Measurements from ENCODE around the gene ZNF12. TPM values are rescaled to one million over a fixed set of nuclear protein-coding genes. Genes with fewer than 3 reads are reported as not detected.
A peak's percentile ranks its signal among the peaks of the same experiment; 100 is the strongest.

ZNF12 gene
- total RNA-seq, 1 donor from 2014 or later: 30.8 TPM

DNA sequence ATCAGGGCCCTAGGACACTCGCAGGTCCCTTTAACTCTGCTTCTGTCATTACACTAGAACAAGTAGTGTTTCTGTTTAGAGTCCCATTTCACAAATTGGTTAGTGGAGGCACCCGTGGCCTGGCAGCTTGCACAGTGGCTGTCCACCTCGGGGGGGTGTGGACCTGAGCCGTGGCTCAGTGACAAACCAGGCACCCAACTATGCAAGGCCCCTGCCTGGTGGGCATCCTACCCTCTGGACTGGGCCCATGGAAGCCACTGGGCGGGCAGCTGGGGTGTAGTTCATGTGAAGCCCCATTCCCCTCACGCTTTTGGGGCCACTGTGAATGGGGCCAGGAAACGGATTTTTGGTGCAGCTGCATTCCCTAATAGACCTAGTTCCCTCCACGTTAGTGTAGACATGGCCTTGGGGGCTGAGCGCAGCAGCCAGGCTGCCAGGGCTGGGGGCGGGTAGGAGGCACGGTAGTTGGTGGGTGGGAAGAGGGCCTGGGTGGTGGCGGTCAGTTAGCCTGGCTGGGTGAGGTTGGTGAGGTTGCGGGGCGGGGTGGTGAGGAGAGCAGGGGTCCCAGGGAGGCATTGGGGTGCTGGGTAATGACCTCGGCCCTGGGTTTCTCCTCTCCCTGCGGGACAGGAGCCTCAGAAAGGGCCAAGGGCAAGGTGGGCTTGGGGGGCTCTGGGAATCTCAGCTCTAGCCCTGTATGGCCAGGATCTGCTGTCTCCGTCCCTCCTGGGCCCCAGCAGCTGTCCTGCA lies 50.9 kb downstream of the ZNF12 start:
- no peak for DNase-seq (ENCODE audit: low spot score)
- H3K9me3 Mint-ChIP-seq (ENCODE audit: unreplicated experiment): no peaks in the 10 kb centered on the region
- H3K4me1 Mint-ChIP-seq (ENCODE audit: unreplicated experiment): peaks cover 8% of the 10 kb centered on the region
- TF ChIP-seq, protein P1, sequence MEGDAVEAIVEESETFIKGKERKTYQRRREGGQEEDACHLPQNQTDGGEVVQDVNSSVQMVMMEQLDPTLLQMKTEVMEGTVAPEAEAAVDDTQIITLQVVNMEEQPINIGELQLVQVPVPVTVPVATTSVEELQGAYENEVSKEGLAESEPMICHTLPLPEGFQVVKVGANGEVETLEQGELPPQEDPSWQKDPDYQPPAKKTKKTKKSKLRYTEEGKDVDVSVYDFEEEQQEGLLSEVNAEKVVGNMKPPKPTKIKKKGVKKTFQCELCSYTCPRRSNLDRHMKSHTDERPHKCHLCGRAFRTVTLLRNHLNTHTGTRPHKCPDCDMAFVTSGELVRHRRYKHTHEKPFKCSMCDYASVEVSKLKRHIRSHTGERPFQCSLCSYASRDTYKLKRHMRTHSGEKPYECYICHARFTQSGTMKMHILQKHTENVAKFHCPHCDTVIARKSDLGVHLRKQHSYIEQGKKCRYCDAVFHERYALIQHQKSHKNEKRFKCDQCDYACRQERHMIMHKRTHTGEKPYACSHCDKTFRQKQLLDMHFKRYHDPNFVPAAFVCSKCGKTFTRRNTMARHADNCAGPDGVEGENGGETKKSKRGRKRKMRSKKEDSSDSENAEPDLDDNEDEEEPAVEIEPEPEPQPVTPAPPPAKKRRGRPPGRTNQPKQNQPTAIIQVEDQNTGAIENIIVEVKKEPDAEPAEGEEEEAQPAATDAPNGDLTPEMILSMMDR (IDR thresholded peaks at IDR 0.05; ENCODE audit: unreplicated experiment): no peak
- H3K36me3 Mint-ChIP-seq (ENCODE audit: low read depth, unreplicated experiment): peaks cover 16% of the 10 kb centered on the region
- H3K4me3 Mint-ChIP-seq (ENCODE audit: unreplicated experiment): peak overlapping the region; percentile 66
- peaks cover 9% of the 10 kb centered on the region for H3K27me3 Mint-ChIP-seq (ENCODE audit: unreplicated experiment)
- no peak overlapping the region for H3K27ac Mint-ChIP-seq (ENCODE audit: unreplicated experiment)

DNA sequence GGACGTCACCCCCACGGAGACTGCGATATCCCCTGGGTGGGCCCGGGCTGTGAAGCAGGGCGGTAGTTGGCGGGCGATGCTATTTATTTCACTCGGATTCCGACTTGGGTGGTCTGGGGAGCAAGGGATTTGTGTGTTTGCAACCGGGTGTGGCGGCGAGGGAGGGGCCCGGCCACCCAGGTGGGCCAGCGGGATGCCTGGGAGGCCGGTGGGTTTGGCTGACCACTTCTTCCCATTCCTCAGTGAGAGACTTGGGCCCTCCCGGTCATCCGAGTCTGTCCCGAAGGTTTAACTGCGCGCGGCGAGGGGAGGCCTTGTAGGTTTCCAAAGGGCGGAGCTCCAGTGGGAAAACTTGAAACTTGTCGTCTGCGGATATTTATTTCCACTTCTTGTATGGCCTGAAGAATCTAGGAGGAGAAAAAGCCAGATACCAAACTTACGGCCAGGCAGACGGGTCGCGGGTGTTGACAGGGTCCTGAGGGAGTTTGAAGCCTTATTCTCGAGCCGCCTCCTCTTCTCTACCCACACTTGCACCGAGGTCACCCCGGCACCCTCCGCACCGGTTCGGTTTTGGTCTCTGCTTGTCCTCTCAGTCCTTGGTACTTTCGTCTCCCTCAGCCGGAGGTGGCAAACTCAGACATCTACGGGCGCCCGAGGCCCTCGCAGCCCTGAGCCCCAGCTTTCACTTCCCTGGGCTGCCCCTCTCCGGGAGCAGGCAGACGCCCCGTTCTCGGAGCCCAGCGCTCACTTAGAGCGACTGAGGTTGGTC lies 51.7 kb downstream of the ZNF12 start:
- Mint-ChIP-seq H3K9me3 (ENCODE audit: unreplicated experiment) (no peaks in the 10 kb centered on the region), H3K4me1 (ENCODE audit: unreplicated experiment) (peaks cover 8% of the 10 kb centered on the region), H3K27me3 (ENCODE audit: unreplicated experiment) (peaks cover 9% of the 10 kb centered on the region), H3K36me3 (ENCODE audit: low read depth, unreplicated experiment) (peaks cover 24% of the 10 kb centered on the region), H3K4me3 (ENCODE audit: unreplicated experiment) (peak overlapping the region; percentile 66), H3K27ac (ENCODE audit: unreplicated experiment) (no peak overlapping the region)
- DNase-seq (ENCODE audit: low spot score): no peak
- TF ChIP-seq, protein P1 (IDR thresholded peaks at IDR 0.05; ENCODE audit: unreplicated experiment): no peak

DNA sequence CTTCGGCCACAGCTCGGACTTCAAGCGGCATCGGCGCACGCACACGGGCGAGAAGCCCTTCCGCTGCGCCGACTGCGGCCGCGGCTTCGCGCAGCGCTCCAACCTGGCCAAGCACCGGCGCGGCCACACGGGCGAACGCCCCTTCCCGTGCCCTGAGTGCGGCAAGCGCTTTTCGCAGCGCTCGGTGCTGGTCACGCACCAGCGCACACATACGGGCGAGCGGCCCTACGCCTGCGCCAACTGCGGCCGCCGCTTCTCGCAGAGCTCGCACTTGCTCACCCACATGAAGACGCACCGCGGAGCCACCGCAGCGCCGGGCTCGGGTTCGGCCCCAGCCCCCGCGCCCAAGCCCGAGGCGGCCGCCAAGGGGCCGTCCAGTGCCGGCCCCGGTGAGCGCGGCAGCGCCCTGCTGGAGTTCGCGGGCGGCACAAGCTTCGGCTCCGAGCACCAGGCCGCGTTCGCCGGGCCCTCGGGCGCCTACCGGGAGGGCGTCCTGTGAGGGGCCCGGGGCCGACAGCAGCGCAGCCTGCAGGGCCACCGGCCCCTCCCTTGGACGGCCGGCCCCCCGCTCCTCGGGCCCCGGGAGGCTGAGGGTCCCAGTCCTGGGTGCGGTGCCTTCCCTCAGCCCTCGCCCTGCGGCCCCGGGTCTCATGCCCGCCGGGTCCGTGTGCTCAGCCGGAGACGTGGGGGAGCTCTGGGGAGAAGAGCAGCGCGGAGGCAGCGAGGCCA lies 52.5 kb downstream of the ZNF12 start:
- DNase-seq (ENCODE audit: low spot score): no peak
- Mint-ChIP-seq H3K9me3 (ENCODE audit: unreplicated experiment) (no peaks in the 10 kb centered on the region), H3K36me3 (ENCODE audit: low read depth, unreplicated experiment) (peaks cover 26% of the 10 kb centered on the region), H3K27me3 (ENCODE audit: unreplicated experiment) (peaks cover 6% of the 10 kb centered on the region), H3K4me1 (ENCODE audit: unreplicated experiment) (peaks cover 8% of the 10 kb centered on the region), H3K4me3 (ENCODE audit: unreplicated experiment) (peak overlapping the region; percentile 66), H3K27ac (ENCODE audit: unreplicated experiment) (no peak overlapping the region)
- TF ChIP-seq, protein P1 (IDR thresholded peaks at IDR 0.05; ENCODE audit: unreplicated experiment): no peak

DNA sequence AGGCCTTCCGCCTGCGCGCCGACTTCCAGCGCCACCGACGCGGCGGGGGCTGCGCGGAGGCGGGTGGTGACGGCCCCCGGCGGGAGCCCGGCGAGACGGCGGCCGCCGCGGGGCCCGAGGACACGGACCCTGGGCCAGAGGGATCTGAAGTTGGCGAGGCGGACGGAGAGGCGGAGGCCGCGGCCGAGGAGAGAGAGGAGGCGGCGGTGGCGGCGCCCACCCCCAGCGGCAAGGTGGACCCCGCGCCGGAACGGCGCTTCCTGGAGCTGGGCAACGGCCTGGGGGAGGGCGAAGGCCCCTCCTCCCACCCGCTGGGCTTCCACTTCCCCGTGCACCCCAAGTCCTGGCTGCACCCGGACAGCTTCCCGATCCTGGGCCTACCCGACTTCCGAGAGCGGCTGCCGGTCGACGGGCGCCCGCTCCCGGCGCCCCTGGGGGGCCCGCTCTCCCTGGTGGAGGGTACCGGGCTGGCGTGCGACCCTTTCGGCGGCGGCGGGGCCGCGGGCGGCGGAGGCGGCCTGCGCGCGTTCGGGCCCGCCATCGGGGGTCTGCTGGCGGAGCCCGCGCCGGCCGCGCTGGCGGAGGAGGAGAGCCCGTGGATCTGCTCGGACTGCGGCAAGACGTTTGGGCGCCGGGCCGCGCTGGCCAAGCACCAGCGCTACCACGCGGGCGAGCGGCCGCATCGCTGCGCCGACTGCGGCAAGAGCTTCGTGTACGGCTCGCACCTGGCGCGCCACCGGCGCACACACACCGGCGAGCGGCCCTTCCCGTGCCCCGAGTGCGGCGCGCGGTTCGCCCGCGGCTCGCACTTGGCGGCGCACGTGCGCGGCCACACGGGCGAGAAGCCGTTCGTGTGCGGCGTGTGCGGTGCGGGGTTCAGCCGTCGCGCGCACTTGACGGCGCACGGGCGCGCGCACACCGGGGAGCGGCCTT lies 53.4 kb downstream of the ZNF12 start:
- no peak for DNase-seq (ENCODE audit: low spot score)
- Mint-ChIP-seq H3K9me3 (ENCODE audit: unreplicated experiment) (no peaks in the 10 kb centered on the region), H3K27me3 (ENCODE audit: unreplicated experiment) (peaks cover 6% of the 10 kb centered on the region), H3K27ac (ENCODE audit: unreplicated experiment) (no peak overlapping the region), H3K4me1 (ENCODE audit: unreplicated experiment) (peaks cover 2% of the 10 kb centered on the region), H3K36me3 (ENCODE audit: low read depth, unreplicated experiment) (peaks cover 26% of the 10 kb centered on the region), H3K4me3 (ENCODE audit: unreplicated experiment) (no peak overlapping the region)
- TF ChIP-seq, protein P1 (IDR thresholded peaks at IDR 0.05; ENCODE audit: unreplicated experiment): no peak

All from endothelial cell (in vitro differentiated cells).